Endothelial cell (in vitro differentiated cells): ENCODE measurements around the gene BRD3. TPM values are rescaled to one million over a fixed set of nuclear protein-coding genes. Genes with fewer than 3 reads are reported as not detected.

ENCODE experiments used
- DNase-seq: peaks from one replicate; pipeline ENCODE4 v3.0.0; 2021; ENCODE audit warnings: low spot score
- H3K27ac Mint-ChIP-seq: one replicate; pipeline ENCODE4 v1.8.0; 2021; ENCODE audit warnings: mixed read lengths, inconsistent platforms; ENCODE audit not compliant: unreplicated experiment
- H3K27me3 Mint-ChIP-seq: one replicate; pipeline ENCODE4 v1.8.0; 2021; ENCODE audit warnings: mild to moderate bottlenecking, moderate library complexity, mixed read lengths, inconsistent platforms; ENCODE audit not compliant: unreplicated experiment
- H3K36me3 Mint-ChIP-seq: one replicate; pipeline ENCODE4 v1.8.0; 2021; ENCODE audit warnings: mild to moderate bottlenecking, low read depth, mixed read lengths, inconsistent platforms; ENCODE audit not compliant: unreplicated experiment
- H3K4me1 Mint-ChIP-seq: one replicate; pipeline ENCODE4 v1.8.0; 2021; ENCODE audit warnings: mild to moderate bottlenecking, mixed read lengths, inconsistent platforms; ENCODE audit not compliant: unreplicated experiment
- H3K4me3 Mint-ChIP-seq: one replicate; pipeline ENCODE4 v1.8.0; 2021; ENCODE audit warnings: mild to moderate bottlenecking, mixed read lengths, inconsistent platforms; ENCODE audit not compliant: unreplicated experiment
- H3K9me3 Mint-ChIP-seq: one replicate; pipeline ENCODE4 v1.8.0; 2021; ENCODE audit warnings: mixed read lengths, inconsistent platforms; ENCODE audit not compliant: unreplicated experiment
- CTCF ChIP-seq: fragments of 200-600 bp; sonication (generic); IDR thresholded peaks from one replicate; pipeline ENCODE4 v1.5.0; 2021; ENCODE audit warnings: antibody characterized with exemption; ENCODE audit not compliant: unreplicated experiment
- total RNA-seq: library from RNA; stranded (reverse); fragmentation: NEBNext Ultra II Directional; extraction: Animal tissue kit (Norgen Biotek cat#: 25700); gene quantifications from one replicate; pipeline ENCODE4 v1.2.1, GENCODE V29; 2021; ENCODE audit not compliant: unreplicated experiment

Gene BRD3
- total RNA-seq, 1 donor from 2014 or later: 56.2 TPM

GRCh38 chr9:134039386-134040175 is 28.2 kb downstream of the BRD3 start:
- Mint-ChIP-seq H3K27ac (no peak overlapping the region), H3K36me3 (peaks cover 45% of the 10 kb centered on the region), H3K27me3 (peaks cover 7% of the 10 kb centered on the region), H3K4me3 (peak overlapping the region; percentile 47), H3K9me3 (no peaks in the 10 kb centered on the region), H3K4me1 (no peaks in the 10 kb centered on the region)
- no peak for DNase-seq
- no peak for TF ChIP-seq CTCF

DNA sequence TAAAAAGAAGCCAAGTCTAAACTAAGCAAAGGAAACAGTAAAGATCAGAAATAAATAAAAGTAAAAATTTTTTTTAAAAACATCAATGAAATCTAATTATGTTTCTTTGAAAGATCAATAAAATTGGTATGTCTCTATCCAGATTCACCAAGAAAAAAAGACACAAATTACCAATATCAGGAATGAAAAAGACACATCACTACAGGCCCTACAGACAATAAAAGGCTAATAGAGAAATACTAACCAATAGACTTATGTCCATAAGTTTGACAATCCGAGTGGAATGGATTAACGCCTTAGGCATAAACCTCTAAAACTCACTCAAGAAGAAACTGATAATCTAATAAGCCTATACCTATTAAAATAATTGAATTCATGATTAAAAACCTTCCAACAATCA is 30.2 kb downstream of the BRD3 start:
- Mint-ChIP-seq H3K36me3 (peaks cover 43% of the 10 kb centered on the region), H3K27ac (no peak overlapping the region), H3K9me3 (no peaks in the 10 kb centered on the region), H3K4me1 (no peaks in the 10 kb centered on the region), H3K27me3 (peaks cover 5% of the 10 kb centered on the region), H3K4me3 (no peak overlapping the region)
- TF ChIP-seq CTCF: no peak
- DNase-seq: no peak

DNA sequence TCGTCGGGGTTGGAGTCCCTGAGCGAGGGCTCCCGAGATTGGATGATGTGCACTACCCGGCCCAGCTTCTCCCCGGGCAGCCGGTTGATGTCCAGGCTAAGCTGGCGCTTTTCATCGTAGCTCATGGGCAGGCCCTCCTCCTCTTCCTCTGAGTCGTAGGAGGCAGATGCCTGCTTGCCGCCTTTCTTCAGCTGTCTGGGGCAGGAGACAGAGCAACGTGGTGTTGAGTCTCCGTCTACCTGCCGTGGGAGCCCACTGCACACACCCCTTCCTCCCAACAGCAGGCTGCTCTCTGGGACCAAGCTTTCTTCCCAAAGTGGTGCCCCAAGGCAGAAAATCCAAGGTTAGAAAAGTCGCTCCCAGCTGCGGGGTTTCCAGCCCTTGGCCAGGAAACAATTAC is 31.7 kb downstream of the BRD3 start:
- Mint-ChIP-seq H3K27ac (no peak overlapping the region), H3K36me3 (peaks cover 43% of the 10 kb centered on the region), H3K9me3 (no peaks in the 10 kb centered on the region), H3K4me3 (no peak overlapping the region), H3K4me1 (no peaks in the 10 kb centered on the region), H3K27me3 (peaks cover 5% of the 10 kb centered on the region)
- TF ChIP-seq CTCF: no peak
- DNase-seq: no peak

- no peaks in the 10 kb centered on the region for H3K9me3 Mint-ChIP-seq
- no peak overlapping the region for H3K27ac Mint-ChIP-seq
Measured at GRCh38 chr9:134035041-134036039, 32.5 kb downstream of the BRD3 start.

More at GRCh38 chr9:134035041-134036039, 32.5 kb downstream of the BRD3 start:
- no peak for TF ChIP-seq CTCF
- H3K36me3 Mint-ChIP-seq: peaks cover 38% of the 10 kb centered on the region
- no peaks in the 10 kb centered on the region for H3K4me1 Mint-ChIP-seq
- peak overlapping the region; percentile 47 for H3K4me3 Mint-ChIP-seq
- H3K27me3 Mint-ChIP-seq: peaks cover 5% of the 10 kb centered on the region
- no peak for DNase-seq
